AG20443 (cell line): Measurements from ENCODE around the gene CCDC69.
"Not testable (repeated sequence)": the region's sequence is repeated elsewhere in the genome, so short reads cannot be mapped to it uniquely, and the experiment has no call there.

Experiments
- DNase-seq: peaks from one replicate; pipeline ENCODE4 v3.0.0; 2012; ENCODE audit warnings: low spot score, mixed read lengths

The CCDC69 gene

DNA sequence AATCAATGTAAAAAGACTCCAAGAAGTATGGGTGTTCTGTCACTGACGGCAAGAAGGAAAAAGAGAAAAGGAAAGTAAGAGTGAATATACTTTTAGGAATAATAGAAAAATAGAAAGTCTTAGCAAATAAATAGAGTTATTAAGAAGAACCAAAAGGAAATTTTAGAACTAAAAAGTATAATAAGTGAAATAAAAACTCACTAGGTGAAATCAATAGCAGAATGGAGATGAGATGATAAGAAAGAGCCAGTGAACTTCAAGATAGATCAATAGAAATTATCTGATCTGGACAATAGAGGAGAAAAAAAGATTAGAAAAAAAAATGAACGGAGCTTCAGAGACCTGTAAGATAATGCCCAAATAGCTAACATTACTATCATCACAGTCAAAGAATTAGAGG, 34.7 kb downstream of the CCDC69 start:
- DNase-seq = no peak

- DNase-seq = no peak
Observed at GRCh38 chr5:151186538-151186937, 37.4 kb downstream of the CCDC69 start.

- no peak for DNase-seq
Observed at GRCh38 chr5:151186052-151186451, 37.8 kb downstream of the CCDC69 start.

- no peak for DNase-seq
Observed at GRCh38 chr5:151184316-151185042, 39.4 kb downstream of the CCDC69 start.

- DNase-seq = no peak
Observed at GRCh38 chr5:151183456-151184245, 40.2 kb downstream of the CCDC69 start.

DNA sequence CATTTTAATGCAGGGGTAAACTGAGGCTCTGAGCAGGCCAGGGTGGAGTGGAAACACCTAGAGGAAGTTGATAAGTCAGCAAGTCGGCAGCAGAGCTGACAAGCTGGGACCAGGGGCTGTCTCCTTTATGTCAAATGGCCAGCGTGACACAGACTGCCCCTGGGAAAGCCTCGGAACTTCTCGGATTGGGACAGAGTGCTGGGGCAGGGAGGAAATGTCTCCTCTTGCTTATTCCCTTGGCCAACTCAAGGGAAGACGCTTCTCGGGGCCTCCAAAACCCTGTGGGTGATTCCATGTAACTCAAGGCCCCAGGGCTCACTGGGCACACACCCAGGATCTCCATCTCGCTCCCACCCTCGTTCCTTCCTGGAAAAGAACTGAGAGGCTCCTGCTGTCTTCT, 40.9 kb downstream of the CCDC69 start:
- DNase-seq = no peak

DNA sequence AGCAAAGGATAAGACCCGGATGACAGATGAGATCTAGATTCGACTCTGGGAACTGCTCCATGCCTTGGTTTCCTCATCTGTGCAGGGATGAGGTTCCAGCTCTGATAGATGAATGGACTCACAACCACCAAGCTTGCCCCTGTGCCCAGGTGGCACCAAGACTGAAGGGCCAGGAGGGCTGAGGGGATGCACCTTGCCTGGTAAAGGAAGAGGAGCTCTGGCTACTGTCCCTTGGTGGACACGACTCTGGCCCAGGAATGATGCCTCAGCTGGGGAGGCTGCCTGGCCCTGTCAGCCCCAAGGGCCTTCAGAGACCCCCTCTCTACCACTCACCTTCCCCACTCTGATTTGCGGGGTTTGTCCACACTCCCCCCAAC, 41.4 kb downstream of the CCDC69 start:
- DNase-seq = no peak

GRCh38 chr5:151181818-151182523, 41.9 kb downstream of the CCDC69 start:
- DNase-seq = no peak

GRCh38 chr5:151180291-151180690, 43.6 kb downstream of the CCDC69 start:
- DNase-seq = no peak

- DNase-seq = no peak
Observed at GRCh38 chr5:151179489-151179840, 44.4 kb downstream of the CCDC69 start.

DNA sequence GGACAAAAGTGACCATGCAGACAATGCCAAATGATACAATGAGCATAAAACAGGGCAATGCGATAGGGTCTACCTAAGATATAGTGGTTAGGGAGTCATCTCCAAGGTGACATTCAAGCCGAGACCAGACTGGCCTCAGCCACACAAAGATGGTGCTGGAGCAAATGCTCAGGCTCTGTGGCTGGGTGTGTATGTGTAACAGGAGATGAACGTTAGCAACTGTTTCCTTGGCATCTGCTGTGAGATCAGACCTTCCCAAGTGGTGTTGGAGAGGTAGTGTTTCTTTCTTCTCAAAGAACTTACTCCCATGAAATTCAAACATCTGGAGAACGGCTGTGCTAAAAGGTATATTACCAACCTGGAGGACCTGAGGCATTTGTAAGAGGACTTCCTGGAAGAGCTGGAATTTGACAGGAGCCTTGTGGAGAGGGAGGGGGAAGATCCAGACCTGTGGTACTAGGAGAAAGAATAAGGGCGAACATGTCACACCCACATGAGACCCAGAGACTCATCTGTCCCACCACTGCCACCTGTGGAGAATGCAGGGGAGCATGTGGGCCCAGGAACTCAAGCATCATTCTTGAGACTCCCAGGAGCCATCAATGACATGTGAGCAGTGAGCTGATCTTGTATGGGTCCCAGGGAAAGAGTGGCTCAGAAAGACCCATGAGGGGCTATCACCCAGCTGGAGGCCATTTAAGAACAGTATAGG, 45.0 kb downstream of the CCDC69 start:
- DNase-seq = no peak

GRCh38 chr5:151178372-151178771, 45.5 kb downstream of the CCDC69 start:
- DNase-seq = no peak

DNA sequence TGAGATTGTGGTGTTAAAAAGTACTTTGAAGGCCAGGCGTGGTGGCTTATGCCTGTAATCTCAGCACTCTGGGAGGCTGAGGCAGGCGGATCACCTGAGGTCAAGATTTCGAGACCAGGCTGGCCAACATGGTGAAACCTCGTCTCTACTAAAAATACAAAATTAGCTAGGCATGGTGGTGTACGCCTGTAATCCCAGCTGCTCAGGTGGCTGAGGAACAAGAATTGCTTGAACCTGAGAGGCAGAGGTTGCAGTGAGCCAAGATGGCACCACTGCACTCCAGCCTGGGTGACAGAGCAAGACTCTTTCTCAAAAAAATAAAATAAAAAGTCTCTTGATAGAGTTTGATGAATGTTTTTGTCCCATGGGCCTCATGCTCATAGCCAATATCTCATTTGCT, 47.6 kb downstream of the CCDC69 start:
- DNase-seq = not testable (repeated sequence)

DNA sequence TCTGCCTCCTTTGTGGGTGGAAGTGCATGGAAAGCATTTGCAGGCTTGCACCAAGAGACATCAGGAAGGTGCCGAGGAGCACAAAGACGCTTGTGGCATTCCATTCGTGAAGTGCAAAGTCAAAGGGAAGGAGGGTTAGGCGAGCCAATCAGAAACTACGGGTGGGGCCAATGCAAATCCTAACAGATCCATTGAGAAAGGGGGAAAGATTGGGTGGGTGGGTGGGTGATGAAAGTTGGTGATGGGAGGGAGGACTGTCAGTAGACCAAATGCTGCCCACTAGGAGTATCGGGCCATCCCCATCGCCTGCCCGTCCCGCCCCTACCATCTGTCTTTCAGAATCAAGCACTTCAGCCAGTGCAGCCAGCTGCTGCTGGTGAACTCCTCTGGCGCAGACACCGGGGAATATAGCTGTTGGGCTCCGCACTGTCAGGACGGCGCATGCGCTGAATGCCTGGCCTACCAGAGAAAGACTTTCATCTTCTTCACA, 49.2 kb downstream of the CCDC69 start:
- peak; percentile 86 for DNase-seq

GRCh38 chr5:151173711-151174611, 49.9 kb downstream of the CCDC69 start:
- DNase-seq = no peak

GRCh38 chr5:151171529-151171928, 52.4 kb downstream of the CCDC69 start:
- no peak for DNase-seq

GRCh38 chr5:151168602-151169344, 55.1 kb downstream of the CCDC69 start:
- no peak for DNase-seq

GRCh38 chr5:151167022-151167421, 56.9 kb downstream of the CCDC69 start:
- no peak for DNase-seq

DNA sequence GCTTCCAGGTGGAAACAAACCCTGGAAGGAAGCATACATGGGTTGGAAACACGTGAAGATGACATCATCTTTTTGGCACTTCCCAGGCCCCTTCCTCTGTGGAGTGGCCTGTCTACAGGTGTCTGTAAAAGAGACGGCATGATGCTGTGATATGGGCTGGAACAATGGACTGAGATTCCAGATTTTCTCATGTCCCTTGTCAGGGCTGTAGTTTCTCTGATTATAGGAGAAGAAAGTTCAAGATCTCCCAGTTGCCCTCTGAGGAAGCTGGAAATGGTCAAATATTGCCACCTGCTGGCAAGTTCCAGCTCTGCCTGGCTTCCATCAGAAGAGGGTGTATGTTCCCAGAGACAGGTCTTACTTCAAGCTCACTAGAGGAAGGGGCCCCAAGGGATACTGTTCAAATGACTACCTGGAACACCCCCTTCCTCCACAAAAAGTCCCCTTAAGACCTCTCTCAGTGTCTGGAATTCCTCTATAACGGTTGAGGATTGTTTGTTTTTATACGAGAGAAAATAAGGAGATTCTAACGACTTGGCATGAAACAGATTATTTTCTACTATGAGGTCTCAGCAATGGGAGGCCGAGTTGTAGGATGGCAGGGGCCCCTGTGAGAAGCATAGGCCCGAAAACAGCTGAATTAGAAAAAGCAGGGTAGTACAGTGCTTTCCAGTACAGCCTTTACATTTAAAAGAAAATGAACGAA, 59.1 kb downstream of the CCDC69 start:
- DNase-seq = peak; percentile 82

DNA sequence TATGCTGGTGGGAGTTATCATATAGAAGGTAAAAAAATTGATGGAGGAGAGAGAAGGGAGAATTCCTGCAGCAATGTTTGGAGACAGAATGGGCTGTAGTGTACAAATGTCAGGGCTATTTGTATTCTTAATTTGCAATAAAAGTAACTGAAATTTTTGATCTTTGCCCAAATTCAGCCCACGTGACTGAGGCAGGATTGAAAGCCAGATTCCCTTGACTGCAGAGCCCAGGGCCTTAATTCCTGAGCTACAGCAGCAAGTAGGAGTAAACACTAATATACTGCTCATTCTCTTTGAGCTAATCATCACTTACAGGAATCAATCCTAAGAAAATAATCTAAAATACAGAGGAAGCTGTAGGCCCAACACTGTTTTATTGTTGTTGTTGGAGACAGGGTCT, 61.1 kb downstream of the CCDC69 start:
- peak; percentile 38 for DNase-seq
